ENCODE results near the gene GMIP.

DNA sequence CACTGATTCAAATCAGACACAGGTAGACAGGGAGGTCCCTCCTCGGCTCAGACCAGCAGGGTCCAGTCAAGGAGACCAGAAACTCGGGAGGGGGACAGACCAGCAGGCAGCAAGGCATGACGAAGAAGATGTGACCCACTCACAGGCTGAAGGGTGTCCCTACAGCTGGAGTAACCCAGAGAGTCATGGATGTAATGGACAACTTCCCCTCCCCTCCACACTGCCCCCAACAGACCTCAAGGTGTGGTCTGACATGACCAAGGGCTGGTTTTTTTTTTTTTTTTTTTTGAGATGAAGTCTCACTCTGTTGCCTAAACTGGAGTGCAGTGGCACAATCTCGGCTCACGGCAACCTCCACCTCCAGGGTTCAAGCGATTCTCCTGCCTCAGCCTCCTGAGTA, 59.1 kb downstream of the GMIP start:
- TF ChIP-seq, protein P1, sequence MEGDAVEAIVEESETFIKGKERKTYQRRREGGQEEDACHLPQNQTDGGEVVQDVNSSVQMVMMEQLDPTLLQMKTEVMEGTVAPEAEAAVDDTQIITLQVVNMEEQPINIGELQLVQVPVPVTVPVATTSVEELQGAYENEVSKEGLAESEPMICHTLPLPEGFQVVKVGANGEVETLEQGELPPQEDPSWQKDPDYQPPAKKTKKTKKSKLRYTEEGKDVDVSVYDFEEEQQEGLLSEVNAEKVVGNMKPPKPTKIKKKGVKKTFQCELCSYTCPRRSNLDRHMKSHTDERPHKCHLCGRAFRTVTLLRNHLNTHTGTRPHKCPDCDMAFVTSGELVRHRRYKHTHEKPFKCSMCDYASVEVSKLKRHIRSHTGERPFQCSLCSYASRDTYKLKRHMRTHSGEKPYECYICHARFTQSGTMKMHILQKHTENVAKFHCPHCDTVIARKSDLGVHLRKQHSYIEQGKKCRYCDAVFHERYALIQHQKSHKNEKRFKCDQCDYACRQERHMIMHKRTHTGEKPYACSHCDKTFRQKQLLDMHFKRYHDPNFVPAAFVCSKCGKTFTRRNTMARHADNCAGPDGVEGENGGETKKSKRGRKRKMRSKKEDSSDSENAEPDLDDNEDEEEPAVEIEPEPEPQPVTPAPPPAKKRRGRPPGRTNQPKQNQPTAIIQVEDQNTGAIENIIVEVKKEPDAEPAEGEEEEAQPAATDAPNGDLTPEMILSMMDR (conservative IDR thresholded peaks at IDR 0.05; ENCODE audit: low read depth in 2 of 2): no peak
- TF ChIP-seq NANOG (IDR thresholded peaks at IDR 0.05; ENCODE audit: borderline replicate concordance): no peak
- TF ChIP-seq POLR2AphosphoS5 (IDR thresholded peaks at IDR 0.05; ENCODE audit: low read depth): no peak

Data from GM23338 (cell line).